Measurements from ENCODE around the gene VENTX. TPM values are rescaled to one million over a fixed set of nuclear protein-coding genes. Genes with fewer than 3 reads are reported as not detected.

The VENTX gene
- total RNA-seq, 1 experiment from 2014 or later: not detected

GRCh38 chr10:133216776-133217175 lies 20.9 kb upstream of the VENTX start:
- BruUV-seq (replicated peaks): no TSS peak

GRCh38 chr10:133217800-133218589 lies 19.7 kb upstream of the VENTX start:
- BruUV-seq (replicated peaks): no TSS peak

More at GRCh38 chr10:133216776-133217175, 20.9 kb upstream of the VENTX start:
- H3K4me1 Mint-ChIP-seq (ENCODE audit: insufficient read depth, unreplicated experiment): no peaks in the 10 kb centered on the region
- intact Hi-C loops (cut with micrococcal nuclease): no loop called here
- H3K9me3 Mint-ChIP-seq (ENCODE audit: unreplicated experiment): peaks cover 8% of the 10 kb centered on the region
- H3K36me3 Mint-ChIP-seq (ENCODE audit: insufficient read depth, unreplicated experiment): no peaks in the 10 kb centered on the region
- no peak for TF ChIP-seq CTCF (IDR thresholded peaks at IDR 0.05; ENCODE audit: unreplicated experiment)
- DNase-seq (ENCODE audit: unreplicated experiment): no peak
- ChIA-PET CTCF (no interaction called here), POLR2A (no interaction called here)
- H3K27ac Mint-ChIP-seq (ENCODE audit: low read depth, unreplicated experiment): no peak overlapping the region
- H3K27me3 Mint-ChIP-seq (ENCODE audit: insufficient read depth, unreplicated experiment): no peaks in the 10 kb centered on the region
- no peak overlapping the region for H3K4me3 Mint-ChIP-seq (ENCODE audit: unreplicated experiment)

GRCh38 chr10:133218891-133219290 lies 18.8 kb upstream of the VENTX start:
- intact Hi-C loops (cut with micrococcal nuclease): no loop called here
- Mint-ChIP-seq H3K9me3 (ENCODE audit: unreplicated experiment) (peaks cover 8% of the 10 kb centered on the region), H3K27me3 (ENCODE audit: insufficient read depth, unreplicated experiment) (no peaks in the 10 kb centered on the region), H3K27ac (ENCODE audit: low read depth, unreplicated experiment) (no peak overlapping the region), H3K36me3 (ENCODE audit: insufficient read depth, unreplicated experiment) (no peaks in the 10 kb centered on the region), H3K4me3 (ENCODE audit: unreplicated experiment) (no peak overlapping the region), H3K4me1 (ENCODE audit: insufficient read depth, unreplicated experiment) (no peaks in the 10 kb centered on the region)
- POLR2A ChIA-PET: no interaction called here
- no peak for DNase-seq (ENCODE audit: unreplicated experiment)
- no TSS peak for BruUV-seq (replicated peaks)
- TF ChIP-seq CTCF (IDR thresholded peaks at IDR 0.05; ENCODE audit: unreplicated experiment): no peak
- CTCF ChIA-PET: interaction anchor here (0.8 kb wide), 1 partner anchor 76 kb away, joined by 4 read pairs; no protein-coding TSS in a partner anchor

More at GRCh38 chr10:133217800-133218589, 19.7 kb upstream of the VENTX start:
- ChIA-PET CTCF (interaction anchor here (0.8 kb wide), 1 partner anchor 75 kb away, joined by 4 read pairs; no protein-coding TSS in a partner anchor), POLR2A (no interaction called here)
- Mint-ChIP-seq H3K4me1 (ENCODE audit: insufficient read depth, unreplicated experiment) (no peaks in the 10 kb centered on the region), H3K36me3 (ENCODE audit: insufficient read depth, unreplicated experiment) (no peaks in the 10 kb centered on the region), H3K4me3 (ENCODE audit: unreplicated experiment) (no peak overlapping the region), H3K27me3 (ENCODE audit: insufficient read depth, unreplicated experiment) (no peaks in the 10 kb centered on the region), H3K27ac (ENCODE audit: low read depth, unreplicated experiment) (no peak overlapping the region), H3K9me3 (ENCODE audit: unreplicated experiment) (peaks cover 8% of the 10 kb centered on the region)
- no peak for TF ChIP-seq CTCF (IDR thresholded peaks at IDR 0.05; ENCODE audit: unreplicated experiment)
- no peak for DNase-seq (ENCODE audit: unreplicated experiment)
- intact Hi-C loops (cut with micrococcal nuclease): no loop called here

- H3K27me3 Mint-ChIP-seq (ENCODE audit: insufficient read depth, unreplicated experiment): no peaks in the 10 kb centered on the region
- H3K4me3 Mint-ChIP-seq (ENCODE audit: unreplicated experiment): no peak overlapping the region
- peaks cover 8% of the 10 kb centered on the region for H3K9me3 Mint-ChIP-seq (ENCODE audit: unreplicated experiment)
- H3K4me1 Mint-ChIP-seq (ENCODE audit: insufficient read depth, unreplicated experiment): no peaks in the 10 kb centered on the region
- no peaks in the 10 kb centered on the region for H3K36me3 Mint-ChIP-seq (ENCODE audit: insufficient read depth, unreplicated experiment)
- BruUV-seq (replicated peaks): no TSS peak
- ChIA-PET CTCF (no interaction called here), POLR2A (no interaction called here)
- intact Hi-C loops (cut with micrococcal nuclease): no loop called here
- no peak for TF ChIP-seq CTCF (IDR thresholded peaks at IDR 0.05; ENCODE audit: unreplicated experiment)
- no peak for DNase-seq (ENCODE audit: unreplicated experiment)
- no peak overlapping the region for H3K27ac Mint-ChIP-seq (ENCODE audit: low read depth, unreplicated experiment)
Observed at GRCh38 chr10:133219782-133220181, 17.9 kb upstream of the VENTX start.
